Heart right ventricle (tissue), 16 donors: ENCODE measurements around the gene STIP1. TPM values are rescaled to one million over a fixed set of nuclear protein-coding genes. Genes with fewer than 3 reads are reported as not detected.

Experiments used
- ATAC-seq, 8 donors: fragments of 200-7000 bp; cut with Tn5 transposase; one replicate each; pipeline ENCODE4 v1.9.1; 2020; ENCODE audit warnings: mild to moderate bottlenecking in 8 of 8, moderate library complexity in 8 of 8, moderate number of reproducible peaks in 1 of 8
- DNase-seq, 2 donors: peaks; one replicate each; pipeline ENCODE4 v3.0.0-alpha.2; 2020
- H3K27ac ChIP-seq, 10 donors: fragments of 200-600 bp; sonication (generic) in 2 of 10; one replicate each; pipeline versions ENCODE4 v1.5.0 to v1.8.0; 2020 to 2022; ENCODE audit warnings: mild to moderate bottlenecking in 3 of 10
- H3K27me3 ChIP-seq, 7 donors: fragments of 200-600 bp; one replicate each; pipeline ENCODE4 v1.8.0; 2021 to 2022; ENCODE audit warnings: mild to moderate bottlenecking in 2 of 7
- H3K36me3 ChIP-seq, 9 donors: fragments of 200-600 bp; sonication (generic) in 1 of 9; one replicate each; pipeline versions ENCODE4 v1.5.0 to v1.8.0; 2020 to 2022; ENCODE audit warnings: mild to moderate bottlenecking in 2 of 9
- H3K4me1 ChIP-seq, 9 donors: fragments of 200-600 bp; sonication (generic) in 1 of 9; one replicate each; pipeline versions ENCODE4 v1.5.0 to v1.8.0; 2020 to 2022; ENCODE audit warnings: mild to moderate bottlenecking in 4 of 9
- H3K4me3 ChIP-seq, 10 donors: fragments of 200-600 bp; sonication (generic) in 2 of 10; one replicate each; pipeline versions ENCODE4 v1.5.0 to v1.8.0; 2020 to 2022; ENCODE audit warnings: mild to moderate bottlenecking in 7 of 10, moderate library complexity in 2 of 10
- H3K9me3 ChIP-seq, 11 donors: fragments of 200-600 bp in 10 of 11; sonication (generic) in 2 of 11; one replicate each; pipeline versions ENCODE4 v1.5.0 to v1.8.0; 2013 to 2022; ENCODE audit warnings: mild to moderate bottlenecking in 2 of 11, control low read depth in 1 of 11, moderate library complexity in 1 of 11
- WGBS, 2 donors: extraction: QIAGEN DNeasy Blood & Tissue Kit; methylation state at CpG; one replicate each; pipeline ENCODE4 v1.1.7; 2013; ENCODE audit warnings: inconsistent platforms in 1 of 2; 5-methylcytosine and 5-hydroxymethylcytosine counted together
- intact Hi-C, 10 donors: fragments of 100-400 bp; cut with DNase I; formaldehyde crosslinking; loops; one replicate each; pipeline versions ENCODE4 v1.11.1 to v1.14.2; 2022
- polyA plus RNA-seq, 2 donors: library from polyadenylated mRNA; stranded (reverse); fragments of 200-250 nt; gene quantifications; one replicate each; pipeline ENCODE4 v1.2.3, GENCODE V29; 2013
- total RNA-seq, 10 donors: library from RNA; stranded (reverse); fragmentation: NEBNext Ultra II Directional in 3 of 10; extraction: Animal tissue kit (Norgen Biotek cat#: 25700) in 3 of 10; gene quantifications; one replicate each; pipeline versions ENCODE4 v1.2.1 to v1.2.4, GENCODE V29; 2021 to 2023
- TF ChIP-seq, protein P1 (sequence below), 9 donors: fragments of 200-600 bp; sonication (generic) in 2 of 9; IDR thresholded peaks; one replicate each; pipeline versions ENCODE4 v1.5.0 to v1.8.0; 2021 to 2022; ENCODE audit warnings: antibody characterized with exemption in 9 of 9, mild to moderate bottlenecking in 5 of 9, moderate library complexity in 1 of 9
- donor health status: Arrhythmogenic right ventricular cardiomyopathy.
- donor health status: ischemic (EF 13 %, LVEDD 7.1; RV severe dilation, severe dysfunction).
- donor health status: healthy with polysubstance abuse.
- donor health status: DM: no; HTN: yes; CAD: no.
- donor health status: DM: no; HTN: no; CAD: no.
- donor health status: ischemic (EF 25% LVEDD 6.9; RV normal size, moderate dysfunction).
- donor health status: ischemic (EF 25% LVEDD 5.7; RV mildly dilated, moderate dysfunction).
- donor health status: healthy.
- donor health status: DM: yes; HTN: yes; CAD: no.
- donor health status: Ischemic cardiomyopathy.
- donor health status: ischemic (EF 35%, LVEDD 5.7; RV mildly dilated, moderate dysfunction).
- donor health status: nonischemic (EF 11% LVEDD 7.7; RV severe dilation, severe dysfunction).
- donor health status: DM: yes; HTN: yes; CAD: no.
- donor health status: PGD.
- donor health status: ischemic (EF 29% LVEDD 5.4; RV normal size, mild dysfunction).
- donor health status: nonischemic (EF 23%, LVEDD 6.1; RV moderate dilation, normal function).

Gene STIP1
- total and polyA plus RNA-seq, 12 donors: 55.3 to 144 (median 87.9) TPM

DNA sequence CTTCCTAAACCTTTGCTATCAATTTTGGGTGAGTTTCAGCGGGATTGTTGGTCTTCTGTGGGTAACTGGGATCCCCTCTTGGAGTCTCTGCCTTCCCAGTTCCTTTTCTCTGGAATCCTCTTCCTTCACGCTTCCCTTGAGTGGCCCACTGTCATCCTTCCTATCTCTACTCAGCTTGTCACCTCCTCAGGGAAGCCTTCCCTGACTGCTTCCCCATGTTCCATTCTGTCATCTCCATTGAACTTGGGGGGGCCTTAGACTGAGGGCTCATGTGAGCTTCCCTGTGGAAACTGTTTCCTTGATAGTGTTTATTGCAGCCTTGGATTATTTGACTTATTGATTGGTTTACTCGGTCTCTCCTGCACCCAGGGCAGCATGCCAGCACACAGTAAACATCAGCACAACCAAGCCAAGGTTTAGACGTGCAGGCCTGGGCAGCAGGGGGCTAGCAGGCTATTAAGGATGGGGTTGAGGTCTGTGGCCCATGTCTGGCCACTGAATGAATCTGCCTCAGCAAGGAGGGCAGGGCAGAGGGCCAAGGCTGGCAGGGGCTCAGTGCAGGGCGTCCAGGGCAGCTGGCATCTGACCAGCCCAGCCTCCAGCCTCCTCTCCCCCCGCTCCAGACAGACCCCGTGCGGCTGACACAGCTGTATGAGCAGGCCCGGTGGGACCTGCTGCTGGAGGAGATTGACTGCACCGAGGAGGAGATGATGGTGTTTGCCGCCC, 32.8 kb downstream of the STIP1 start:
- no peaks in the 10 kb centered on the region for H3K9me3 ChIP-seq
- intact Hi-C loops: no loop called here
- DNase-seq (no peak), ATAC-seq (no peak)
- no peaks in the 10 kb centered on the region for H3K27me3 ChIP-seq
- H3K36me3 ChIP-seq: peaks cover 0 to 97% (median 0%) of the 10 kb centered on the region in 9 donors
- WGBS, 2 donors: 55 to 73% methylated on average over 11 of the region's 11 CpGs
- TF ChIP-seq, protein P1, sequence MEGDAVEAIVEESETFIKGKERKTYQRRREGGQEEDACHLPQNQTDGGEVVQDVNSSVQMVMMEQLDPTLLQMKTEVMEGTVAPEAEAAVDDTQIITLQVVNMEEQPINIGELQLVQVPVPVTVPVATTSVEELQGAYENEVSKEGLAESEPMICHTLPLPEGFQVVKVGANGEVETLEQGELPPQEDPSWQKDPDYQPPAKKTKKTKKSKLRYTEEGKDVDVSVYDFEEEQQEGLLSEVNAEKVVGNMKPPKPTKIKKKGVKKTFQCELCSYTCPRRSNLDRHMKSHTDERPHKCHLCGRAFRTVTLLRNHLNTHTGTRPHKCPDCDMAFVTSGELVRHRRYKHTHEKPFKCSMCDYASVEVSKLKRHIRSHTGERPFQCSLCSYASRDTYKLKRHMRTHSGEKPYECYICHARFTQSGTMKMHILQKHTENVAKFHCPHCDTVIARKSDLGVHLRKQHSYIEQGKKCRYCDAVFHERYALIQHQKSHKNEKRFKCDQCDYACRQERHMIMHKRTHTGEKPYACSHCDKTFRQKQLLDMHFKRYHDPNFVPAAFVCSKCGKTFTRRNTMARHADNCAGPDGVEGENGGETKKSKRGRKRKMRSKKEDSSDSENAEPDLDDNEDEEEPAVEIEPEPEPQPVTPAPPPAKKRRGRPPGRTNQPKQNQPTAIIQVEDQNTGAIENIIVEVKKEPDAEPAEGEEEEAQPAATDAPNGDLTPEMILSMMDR (IDR thresholded peaks at IDR 0.05): no peak
- H3K4me1 ChIP-seq: peaks cover 0 to 9% (median 0%) of the 10 kb centered on the region in 9 donors
- H3K27ac ChIP-seq: no peak overlapping the region
- H3K4me3 ChIP-seq: no peak overlapping the region

DNA sequence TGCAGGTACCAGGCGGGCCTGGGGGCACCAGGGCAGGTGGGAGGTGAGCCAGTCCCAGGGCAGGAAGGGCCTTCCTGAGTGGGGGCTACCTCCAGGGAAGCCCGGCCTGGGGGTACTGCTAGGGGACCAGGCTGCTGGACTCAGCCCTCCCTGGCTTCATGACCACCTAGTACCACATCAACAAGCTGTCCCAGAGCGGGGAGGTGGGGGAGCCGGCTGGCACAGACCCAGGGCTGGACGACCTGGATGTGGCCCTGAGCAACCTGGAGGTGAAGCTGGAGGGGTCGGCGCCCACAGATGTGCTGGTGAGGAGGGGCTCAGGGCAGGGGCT, 33.3 kb downstream of the STIP1 start:
- Histone ChIP-seq H3K4me3 (no peak overlapping the region), H3K27ac (no peak overlapping the region), H3K4me1 (peaks cover 0 to 9% (median 0%) of the 10 kb centered on the region in 9 donors), H3K9me3 (no peaks in the 10 kb centered on the region), H3K27me3 (no peaks in the 10 kb centered on the region), H3K36me3 (peaks cover 0 to 97% (median 0%) of the 10 kb centered on the region in 9 donors)
- DNase-seq (no peak), ATAC-seq (peak in 1 of 8 donors; percentile 7)
- 87 to 91% methylated on average over 7 of the region's 7 CpGs for WGBS, 2 donors
- intact Hi-C loops: no loop called here
- TF ChIP-seq, protein P1 (IDR thresholded peaks at IDR 0.05): no peak

DNA sequence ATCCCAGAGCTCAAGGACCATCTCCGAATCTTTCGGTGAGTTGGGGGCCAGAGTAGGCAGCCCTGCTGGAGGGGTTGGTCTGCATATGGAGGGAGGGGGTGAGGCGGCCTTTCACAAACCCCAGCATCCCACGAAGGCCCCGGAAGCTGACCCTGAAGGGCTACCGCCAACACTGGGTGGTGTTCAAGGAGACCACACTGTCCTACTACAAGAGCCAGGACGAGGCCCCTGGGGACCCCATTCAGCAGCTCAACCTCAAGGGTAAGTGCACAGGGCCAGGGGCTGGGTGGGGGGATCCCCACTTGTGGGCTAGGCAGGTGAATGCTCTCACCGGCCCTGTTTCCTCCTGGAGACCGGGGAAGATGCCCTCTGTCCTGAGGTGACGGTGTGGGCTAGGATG, 33.8 kb downstream of the STIP1 start:
- Histone ChIP-seq H3K4me3 (no peak overlapping the region), H3K27ac (no peak overlapping the region), H3K36me3 (peaks cover 0 to 94% (median 0%) of the 10 kb centered on the region in 9 donors), H3K27me3 (no peaks in the 10 kb centered on the region), H3K4me1 (peaks cover 0 to 13% (median 2%) of the 10 kb centered on the region in 9 donors), H3K9me3 (no peaks in the 10 kb centered on the region)
- DNase-seq (no peak), ATAC-seq (peak in 1 of 8 donors; percentile 3)
- WGBS, 2 donors: 91 to 93% methylated on average over 10 of the region's 10 CpGs
- TF ChIP-seq, protein P1 (IDR thresholded peaks at IDR 0.05): no peak
- intact Hi-C loops: no loop called here

DNA sequence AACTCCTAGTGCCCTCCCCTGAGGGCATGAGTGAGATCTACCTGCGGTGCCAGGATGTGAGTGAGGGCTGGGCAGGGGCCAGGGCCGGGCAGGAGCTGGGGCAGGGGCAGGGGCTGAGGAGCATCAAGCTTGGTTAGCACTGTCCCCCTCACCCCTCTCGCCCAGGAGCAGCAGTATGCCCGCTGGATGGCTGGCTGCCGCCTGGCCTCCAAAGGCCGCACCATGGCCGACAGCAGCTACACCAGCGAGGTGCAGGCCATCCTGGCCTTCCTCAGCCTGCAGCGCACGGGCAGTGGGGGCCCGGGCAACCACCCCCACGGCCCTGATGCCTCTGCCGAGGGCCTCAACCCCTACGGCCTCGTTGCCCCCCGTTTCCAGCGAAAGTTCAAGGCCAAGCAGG, 34.3 kb downstream of the STIP1 start:
- H3K4me3 ChIP-seq: no peak overlapping the region
- peaks cover 3 to 18% (median 6%) of the 10 kb centered on the region in 9 donors for H3K4me1 ChIP-seq
- H3K27ac ChIP-seq: no peak overlapping the region
- DNase-seq (no peak), ATAC-seq (peak in 2 of 8 donors; percentile 2 to 16)
- TF ChIP-seq, protein P1 (IDR thresholded peaks at IDR 0.05): no peak
- intact Hi-C loops: no loop called here
- H3K27me3 ChIP-seq: no peaks in the 10 kb centered on the region
- H3K9me3 ChIP-seq: no peaks in the 10 kb centered on the region
- WGBS, 2 donors: 92 to 95% methylated on average over 17 of the region's 17 CpGs
- peaks cover 0 to 89% (median 0%) of the 10 kb centered on the region in 9 donors for H3K36me3 ChIP-seq
